Mucosa of rectum (tissue), 2 donors: ENCODE data around the gene CRAT.
"Not testable (repeated sequence)": the region's sequence is repeated elsewhere in the genome, so short reads cannot be mapped to it uniquely, and the experiment has no call there.

Experiments
- H3K27ac ChIP-seq, 2 donors: one replicate each; pipeline ENCODE4 v1.7.0; 2013; ENCODE audit warnings: inconsistent platforms in 2 of 2, low read depth in 2 of 2, low read length in 2 of 2
- H3K27me3 ChIP-seq, 2 donors: one replicate each; pipeline ENCODE4 v1.7.0; 2013; ENCODE audit warnings: low read length in 2 of 2; ENCODE audit not compliant: control insufficient read depth in 2 of 2, insufficient read depth in 2 of 2
- H3K36me3 ChIP-seq, 2 donors: one replicate each; pipeline ENCODE4 v1.7.0; 2013; ENCODE audit warnings: low read length in 2 of 2; ENCODE audit not compliant: control insufficient read depth in 2 of 2, insufficient read depth in 2 of 2
- H3K4me1 ChIP-seq, 2 donors: one replicate each; pipeline ENCODE4 v1.7.0; 2013; ENCODE audit warnings: low read length in 2 of 2, mild to moderate bottlenecking in 1 of 2; ENCODE audit not compliant: control insufficient read depth in 2 of 2, insufficient read depth in 2 of 2
- H3K4me3 ChIP-seq, 2 donors: one replicate each; pipeline ENCODE4 v1.7.0; 2013; ENCODE audit warnings: low read length in 2 of 2
- H3K9ac ChIP-seq, 2 donors: one replicate each; pipeline ENCODE4 v1.7.0; 2013; ENCODE audit warnings: low read length in 2 of 2, low read depth in 1 of 2, mild to moderate bottlenecking in 1 of 2
- H3K9me3 ChIP-seq, 2 donors: one replicate each; pipeline ENCODE4 v1.7.0; 2013; ENCODE audit warnings: low read length in 2 of 2; ENCODE audit not compliant: control insufficient read depth in 2 of 2
- donor health status: healthy.
- donor health status: Normal muscosa, but diverticular disease.

CRAT gene

GRCh38 chr9:129128689-129129088, 18.1 kb upstream of the CRAT start:
- Histone ChIP-seq H3K4me3 (no peak overlapping the region), H3K36me3 (peaks cover 19 to 42% of the 10 kb centered on the region in 2 donors), H3K4me1 (no peaks in the 10 kb centered on the region), H3K27me3 (no peaks in the 10 kb centered on the region), H3K27ac (no peak overlapping the region), H3K9ac (no peak overlapping the region), H3K9me3 (no peaks in the 10 kb centered on the region)

- H3K4me3 ChIP-seq = no peak overlapping the region
- no peak overlapping the region for H3K9ac ChIP-seq
- H3K27ac ChIP-seq = no peak overlapping the region
- no peaks in the 10 kb centered on the region for H3K4me1 ChIP-seq
- H3K27me3 ChIP-seq = no peaks in the 10 kb centered on the region
- H3K9me3 ChIP-seq = no peaks in the 10 kb centered on the region
- H3K36me3 ChIP-seq = peaks cover 24 to 43% of the 10 kb centered on the region in 2 donors
These were observed 16.4 kb upstream of the CRAT start for GRCh38 chr9:129126749-129127618.

- Histone ChIP-seq H3K9me3 (no peaks in the 10 kb centered on the region), H3K27ac (no peak overlapping the region), H3K27me3 (no peaks in the 10 kb centered on the region), H3K9ac (no peak overlapping the region), H3K4me3 (no peak overlapping the region), H3K36me3 (peaks cover 38 to 45% of the 10 kb centered on the region in 2 donors), H3K4me1 (no peaks in the 10 kb centered on the region)
These were observed 14.9 kb upstream of the CRAT start for GRCh38 chr9:129125478-129125877.

GRCh38 chr9:129124506-129125069, 14.0 kb upstream of the CRAT start:
- Histone ChIP-seq H3K27me3 (no peaks in the 10 kb centered on the region), H3K4me3 (no peak overlapping the region), H3K9ac (no peak overlapping the region), H3K9me3 (no peaks in the 10 kb centered on the region), H3K36me3 (peaks cover 36 to 37% of the 10 kb centered on the region in 2 donors), H3K27ac (no peak overlapping the region), H3K4me1 (no peaks in the 10 kb centered on the region)

GRCh38 chr9:129122976-129123375, 12.4 kb upstream of the CRAT start:
- H3K27ac ChIP-seq, H3K9me3 ChIP-seq, H3K4me1 ChIP-seq, H3K4me3 ChIP-seq, H3K27me3 ChIP-seq, H3K9ac ChIP-seq: not testable (repeated sequence)
- H3K36me3 ChIP-seq = peaks cover 32 to 37% of the 10 kb centered on the region in 2 donors

GRCh38 chr9:129122133-129122532, 11.5 kb upstream of the CRAT start:
- Histone ChIP-seq H3K9ac (no peak overlapping the region), H3K27me3 (no peaks in the 10 kb centered on the region), H3K4me3 (no peak overlapping the region), H3K27ac (no peak overlapping the region), H3K36me3 (peaks cover 27 to 32% of the 10 kb centered on the region in 2 donors), H3K4me1 (no peaks in the 10 kb centered on the region), H3K9me3 (no peaks in the 10 kb centered on the region)

GRCh38 chr9:129121483-129121882, 10.9 kb upstream of the CRAT start:
- Histone ChIP-seq H3K4me3 (no peak overlapping the region), H3K9me3 (no peaks in the 10 kb centered on the region), H3K36me3 (peaks cover 23 to 32% of the 10 kb centered on the region in 2 donors), H3K4me1 (no peaks in the 10 kb centered on the region), H3K27me3 (no peaks in the 10 kb centered on the region), H3K27ac (no peak overlapping the region), H3K9ac (no peak overlapping the region)

- Histone ChIP-seq H3K9ac (no peak overlapping the region), H3K27ac (no peak overlapping the region), H3K36me3 (peaks cover 23 to 24% of the 10 kb centered on the region in 2 donors), H3K27me3 (no peaks in the 10 kb centered on the region), H3K9me3 (no peaks in the 10 kb centered on the region), H3K4me3 (no peak overlapping the region), H3K4me1 (no peaks in the 10 kb centered on the region)
These were observed 8.2 kb upstream of the CRAT start for GRCh38 chr9:129118799-129119198.

GRCh38 chr9:129113645-129114304, 3.2 kb upstream of the CRAT start:
- peaks cover 15 to 22% of the 10 kb centered on the region in 2 donors for H3K4me1 ChIP-seq
- H3K27ac ChIP-seq = no peak overlapping the region
- no peaks in the 10 kb centered on the region for H3K36me3 ChIP-seq
- H3K9me3 ChIP-seq = no peaks in the 10 kb centered on the region
- H3K4me3 ChIP-seq = no peak overlapping the region
- H3K27me3 ChIP-seq = no peaks in the 10 kb centered on the region
- H3K9ac ChIP-seq = no peak overlapping the region

- H3K27ac ChIP-seq = not testable (repeated sequence)
These were observed 1.9 kb upstream of the CRAT start for GRCh38 chr9:129112526-129112925.

More at GRCh38 chr9:129112526-129112925, 1.9 kb upstream of the CRAT start:
- not testable (repeated sequence) for H3K9me3 ChIP-seq, H3K27me3 ChIP-seq, H3K36me3 ChIP-seq
- Histone ChIP-seq H3K4me3 (peak overlapping the region; percentile 78 to 98), H3K9ac (peak overlapping the region; percentile 75 to 82), H3K4me1 (peaks cover 21 to 29% of the 10 kb centered on the region in 2 donors)
